Measurements from ENCODE around the gene PCNT.
"Not testable (repeated sequence)": the region's sequence is repeated elsewhere in the genome, so short reads cannot be mapped to it uniquely, and the experiment has no call there.

Gene PCNT

GRCh38 chr21:46385846-46386733 lies 62.1 kb downstream of the PCNT start:
- DNase-seq (ENCODE audit: low read depth) = no peak

- DNase-seq (ENCODE audit: low read depth) = no peak
These were observed 62.8 kb downstream of the PCNT start for GRCh38 chr21:46386734-46387088.

- no peak for DNase-seq (ENCODE audit: low read depth)
These were observed 64.4 kb downstream of the PCNT start for GRCh38 chr21:46388206-46388880.

- no peak for DNase-seq (ENCODE audit: low read depth)
These were observed 64.9 kb downstream of the PCNT start for GRCh38 chr21:46388896-46389295.

GRCh38 chr21:46390603-46391545 lies 66.9 kb downstream of the PCNT start:
- no peak for DNase-seq (ENCODE audit: low read depth)

- DNase-seq (ENCODE audit: low read depth) = no peak
These were observed 67.8 kb downstream of the PCNT start for GRCh38 chr21:46391773-46392172.

- DNase-seq (ENCODE audit: low read depth) = peak; percentile 52
These were observed 69.0 kb downstream of the PCNT start for GRCh38 chr21:46392921-46393320.

GRCh38 chr21:46393451-46393940 lies 69.5 kb downstream of the PCNT start:
- no peak for DNase-seq (ENCODE audit: low read depth)

- DNase-seq (ENCODE audit: low read depth) = no peak
These were observed 70.1 kb downstream of the PCNT start for GRCh38 chr21:46393941-46394594.

- DNase-seq (ENCODE audit: low read depth) = no peak
These were observed 70.7 kb downstream of the PCNT start for GRCh38 chr21:46394595-46395104.

- no peak for DNase-seq (ENCODE audit: low read depth)
These were observed 73.4 kb downstream of the PCNT start for GRCh38 chr21:46397211-46397905.

GRCh38 chr21:46397993-46398392 lies 74.0 kb downstream of the PCNT start:
- DNase-seq (ENCODE audit: low read depth) = no peak

- no peak for DNase-seq (ENCODE audit: low read depth)
These were observed 75.2 kb downstream of the PCNT start for GRCh38 chr21:46399129-46399528.

- DNase-seq (ENCODE audit: low read depth) = no peak
These were observed 75.7 kb downstream of the PCNT start for GRCh38 chr21:46399686-46400085.

- DNase-seq (ENCODE audit: low read depth) = no peak
These were observed 77.4 kb downstream of the PCNT start for GRCh38 chr21:46401186-46401910.

GRCh38 chr21:46402421-46402820 lies 78.5 kb downstream of the PCNT start:
- no peak for DNase-seq (ENCODE audit: low read depth)

- not testable (repeated sequence) for DNase-seq (ENCODE audit: low read depth)
These were observed 79.4 kb downstream of the PCNT start for GRCh38 chr21:46403234-46403811.

GRCh38 chr21:46404306-46404705 lies 80.3 kb downstream of the PCNT start:
- DNase-seq (ENCODE audit: low read depth) = no peak

GRCh38 chr21:46406001-46406400 lies 82.0 kb downstream of the PCNT start:
- DNase-seq (ENCODE audit: low read depth) = no peak
